ENCODE data around the gene GAD2.

- TF ChIP-seq, protein P1, sequence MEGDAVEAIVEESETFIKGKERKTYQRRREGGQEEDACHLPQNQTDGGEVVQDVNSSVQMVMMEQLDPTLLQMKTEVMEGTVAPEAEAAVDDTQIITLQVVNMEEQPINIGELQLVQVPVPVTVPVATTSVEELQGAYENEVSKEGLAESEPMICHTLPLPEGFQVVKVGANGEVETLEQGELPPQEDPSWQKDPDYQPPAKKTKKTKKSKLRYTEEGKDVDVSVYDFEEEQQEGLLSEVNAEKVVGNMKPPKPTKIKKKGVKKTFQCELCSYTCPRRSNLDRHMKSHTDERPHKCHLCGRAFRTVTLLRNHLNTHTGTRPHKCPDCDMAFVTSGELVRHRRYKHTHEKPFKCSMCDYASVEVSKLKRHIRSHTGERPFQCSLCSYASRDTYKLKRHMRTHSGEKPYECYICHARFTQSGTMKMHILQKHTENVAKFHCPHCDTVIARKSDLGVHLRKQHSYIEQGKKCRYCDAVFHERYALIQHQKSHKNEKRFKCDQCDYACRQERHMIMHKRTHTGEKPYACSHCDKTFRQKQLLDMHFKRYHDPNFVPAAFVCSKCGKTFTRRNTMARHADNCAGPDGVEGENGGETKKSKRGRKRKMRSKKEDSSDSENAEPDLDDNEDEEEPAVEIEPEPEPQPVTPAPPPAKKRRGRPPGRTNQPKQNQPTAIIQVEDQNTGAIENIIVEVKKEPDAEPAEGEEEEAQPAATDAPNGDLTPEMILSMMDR (IDR thresholded peaks at IDR 0.05) = no peak
- TF ChIP-seq GATA2 (CRISPR knock-in tag; IDR thresholded peaks at IDR 0.05) = no peak
- no peak for TF ChIP-seq POLR2AphosphoS5 (IDR thresholded peaks at IDR 0.05; ENCODE audit: low read depth, low read length)
- no peak for TF ChIP-seq EP300 (IDR thresholded peaks at IDR 0.05; ENCODE audit: borderline replicate concordance in 1 of 2, low read depth in 1 of 2, low read length in 1 of 2)
- TF ChIP-seq TAF1 (IDR thresholded peaks at IDR 0.05; ENCODE audit: borderline replicate concordance, low read depth, low read length) = no peak
- no peak for TF ChIP-seq GABPA (IDR thresholded peaks at IDR 0.05; ENCODE audit: low read depth)
- TF ChIP-seq SIN3A (IDR thresholded peaks at IDR 0.05; ENCODE audit: borderline replicate concordance, low read depth, low read length) = no peak
- TF ChIP-seq MXI1 (IDR thresholded peaks at IDR 0.05; ENCODE audit: low read depth, low read length) = no peak
- TF ChIP-seq, protein P2, sequence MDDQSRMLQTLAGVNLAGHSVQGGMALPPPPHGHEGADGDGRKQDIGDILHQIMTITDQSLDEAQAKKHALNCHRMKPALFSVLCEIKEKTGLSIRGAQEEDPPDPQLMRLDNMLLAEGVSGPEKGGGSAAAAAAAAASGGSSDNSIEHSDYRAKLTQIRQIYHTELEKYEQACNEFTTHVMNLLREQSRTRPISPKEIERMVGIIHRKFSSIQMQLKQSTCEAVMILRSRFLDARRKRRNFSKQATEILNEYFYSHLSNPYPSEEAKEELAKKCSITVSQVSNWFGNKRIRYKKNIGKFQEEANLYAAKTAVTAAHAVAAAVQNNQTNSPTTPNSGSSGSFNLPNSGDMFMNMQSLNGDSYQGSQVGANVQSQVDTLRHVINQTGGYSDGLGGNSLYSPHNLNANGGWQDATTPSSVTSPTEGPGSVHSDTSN (IDR thresholded peaks at IDR 0.05) = no peak
- no peak for TF ChIP-seq USF2 (IDR thresholded peaks at IDR 0.05; ENCODE audit: borderline replicate concordance, low read depth, low read length)
- TF ChIP-seq CHD2 (IDR thresholded peaks at IDR 0.05; ENCODE audit: low read length, partially characterized antibody) = no peak
- TF ChIP-seq YY1 (IDR thresholded peaks at IDR 0.05; ENCODE audit: low read depth) = no peak
Measured at GRCh38 chr10:26274391-26274790, 57.8 kb downstream of the GAD2 start.
